Activated CD4-positive, alpha-beta T cell treated with anti-CD3 and anti-CD28 coated beads, Interleukin-2, Interleukin-6, amounts not matched to agents 100 ng/mL and 50 ng/mL, durations not matched to agents 16 hours and 8 hours (primary cell): Measurements from ENCODE around the gene ABCA8.
"Not testable (repeated sequence)": the region's sequence is repeated elsewhere in the genome, so short reads cannot be mapped to it uniquely, and the experiment has no call there.

Experiments
- DNase-seq: peaks from one replicate; pipeline ENCODE4 v3.0.0-alpha.2; 2020

The ABCA8 gene

GRCh38 chr17:68865584-68865983 is 89.6 kb downstream of the ABCA8 start:
- no peak for DNase-seq

- DNase-seq: no peak
Observed at GRCh38 chr17:68863091-68863652, 92.0 kb downstream of the ABCA8 start.

GRCh38 chr17:68861602-68862001 is 93.6 kb downstream of the ABCA8 start:
- DNase-seq: no peak

GRCh38 chr17:68860941-68861340 is 94.3 kb downstream of the ABCA8 start:
- DNase-seq: no peak

GRCh38 chr17:68854452-68854851 is 100.7 kb downstream of the ABCA8 start:
- DNase-seq: no peak

- no peak for DNase-seq
Observed at GRCh38 chr17:68853439-68853838, 101.8 kb downstream of the ABCA8 start.

GRCh38 chr17:68853036-68853435 is 102.2 kb downstream of the ABCA8 start:
- DNase-seq: no peak

GRCh38 chr17:68851890-68852289 is 103.3 kb downstream of the ABCA8 start:
- no peak for DNase-seq

GRCh38 chr17:68850749-68851510 is 104.3 kb downstream of the ABCA8 start:
- DNase-seq: no peak

GRCh38 chr17:68849673-68850610 is 105.2 kb downstream of the ABCA8 start:
- DNase-seq: no peak

- no peak for DNase-seq
Observed at GRCh38 chr17:68847711-68848110, 107.5 kb downstream of the ABCA8 start.

- DNase-seq: no peak
Observed at GRCh38 chr17:68843522-68843921, 111.7 kb downstream of the ABCA8 start.

- no peak for DNase-seq
Observed at GRCh38 chr17:68840073-68840472, 115.1 kb downstream of the ABCA8 start.

GRCh38 chr17:68835071-68835470 is 120.1 kb downstream of the ABCA8 start:
- no peak for DNase-seq

- no peak for DNase-seq
Observed at GRCh38 chr17:68834328-68834836, 120.8 kb downstream of the ABCA8 start.

GRCh38 chr17:68832109-68832802 is 122.9 kb downstream of the ABCA8 start:
- no peak for DNase-seq

- no peak for DNase-seq
Observed at GRCh38 chr17:68831170-68831569, 124.0 kb downstream of the ABCA8 start.

GRCh38 chr17:68830313-68830712 is 124.9 kb downstream of the ABCA8 start:
- DNase-seq: no peak

- no peak for DNase-seq
Observed at GRCh38 chr17:68829211-68829610, 126.0 kb downstream of the ABCA8 start.

GRCh38 chr17:68824707-68825106 is 130.5 kb downstream of the ABCA8 start:
- no peak for DNase-seq

- not testable (repeated sequence) for DNase-seq
Observed at GRCh38 chr17:68824185-68824584, 131.0 kb downstream of the ABCA8 start.

- DNase-seq: no peak
Observed at GRCh38 chr17:68822719-68823289, 132.4 kb downstream of the ABCA8 start.
